GM18867 (cell line): ENCODE data around the gene SEPTIN2.
"Not testable (repeated sequence)": the region's sequence is repeated elsewhere in the genome, so short reads cannot be mapped to it uniquely, and the experiment has no call there.

Experiments used
- ATAC-seq: cut with Tn5 transposase; IDR thresholded peaks from one replicate; pipeline ENCODE4 v1.9.1; 2021; ENCODE audit warnings: mild to moderate bottlenecking, moderate library complexity; ENCODE audit not compliant: unreplicated experiment

The SEPTIN2 gene

GRCh38 chr2:241313543-241314095 lies 2.1 kb upstream of the SEPTIN2 start:
- ATAC-seq: no peak

GRCh38 chr2:241314226-241315092 lies 1.3 kb upstream of the SEPTIN2 start:
- no peak for ATAC-seq

- peak; percentile 73 for ATAC-seq
Observed at GRCh38 chr2:241315093-241315878, 439 bp upstream of the SEPTIN2 start, which contains the start of gene HDLBP. Gene HDLBP, minus strand, starts transcription at chr2:241315672. Its CDS starts 48,803 bp downstream, at chr2:241266869.

GRCh38 chr2:241316825-241317224 lies 1.1 kb downstream of the SEPTIN2 start:
- ATAC-seq: no peak

GRCh38 chr2:241317391-241317790 lies 1.7 kb downstream of the SEPTIN2 start:
- ATAC-seq: no peak

GRCh38 chr2:241318830-241319229 lies 3.1 kb downstream of the SEPTIN2 start:
- not testable (repeated sequence) for ATAC-seq

- no peak for ATAC-seq
Observed at GRCh38 chr2:241320394-241320793, 4.7 kb downstream of the SEPTIN2 start.

- ATAC-seq: no peak
Observed at GRCh38 chr2:241321033-241321432, 5.3 kb downstream of the SEPTIN2 start.

GRCh38 chr2:241321886-241322285 lies 6.2 kb downstream of the SEPTIN2 start:
- ATAC-seq: no peak

- ATAC-seq: no peak
Observed at GRCh38 chr2:241323778-241324177, 8.1 kb downstream of the SEPTIN2 start.

GRCh38 chr2:241324775-241325174 lies 9.1 kb downstream of the SEPTIN2 start:
- ATAC-seq: no peak

- no peak for ATAC-seq
Observed at GRCh38 chr2:241325257-241325656, 9.5 kb downstream of the SEPTIN2 start.

GRCh38 chr2:241329669-241330615 lies 14.2 kb downstream of the SEPTIN2 start:
- no peak for ATAC-seq

- ATAC-seq: no peak
Observed at GRCh38 chr2:241330616-241330981, 14.9 kb downstream of the SEPTIN2 start.

- ATAC-seq: no peak
Observed at GRCh38 chr2:241334813-241335212, 19.1 kb downstream of the SEPTIN2 start.

GRCh38 chr2:241339839-241340630 lies 24.3 kb downstream of the SEPTIN2 start:
- no peak for ATAC-seq

GRCh38 chr2:241340631-241341163 lies 25.0 kb downstream of the SEPTIN2 start:
- no peak for ATAC-seq

- no peak for ATAC-seq
Observed at GRCh38 chr2:241344925-241345651, 29.4 kb downstream of the SEPTIN2 start.

GRCh38 chr2:241349941-241350340 lies 34.2 kb downstream of the SEPTIN2 start:
- no peak for ATAC-seq
